ENCODE results near the gene SOWAHC. TPM values are rescaled to one million over a fixed set of nuclear protein-coding genes. Genes with fewer than 3 reads are reported as not detected.

SOWAHC gene
- polyA plus RNA-seq, 1 of the 3 experiments (the other 2 are of a cell fraction), result 2.9 TPM

DNA sequence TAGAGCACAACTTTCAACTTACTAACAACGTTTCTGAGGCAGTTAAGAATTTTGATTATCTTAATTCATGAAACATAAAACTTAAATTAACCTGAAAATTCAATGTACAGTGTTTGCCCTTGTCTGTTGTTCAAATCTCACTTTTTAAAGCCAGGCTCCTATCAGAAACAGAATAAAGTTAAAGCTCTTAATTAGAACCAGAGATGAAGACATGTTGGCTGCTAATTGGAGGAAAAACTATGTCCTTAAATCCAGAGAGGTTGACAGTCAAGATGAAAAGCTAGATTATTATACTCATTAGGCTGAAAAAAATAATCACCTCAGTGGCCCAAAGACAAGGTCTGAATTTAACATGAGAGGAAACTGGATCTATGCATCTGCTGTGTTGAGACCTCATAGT is 52.3 kb downstream of the SOWAHC start:
- Histone ChIP-seq H3K36me3 (replicated peaks in 1 of 2; ENCODE audit: control insufficient read depth in 1 of 2, insufficient read depth in 2 of 2, low read length in 1 of 2) (no peaks in the 10 kb centered on the region), H3K79me2 (ENCODE audit: insufficient read depth) (no peaks in the 10 kb centered on the region), H3K4me2 (no peak overlapping the region), H4K20me1 (ENCODE audit: insufficient read depth) (no peaks in the 10 kb centered on the region), H3K9me3 (no peaks in the 10 kb centered on the region), H3K4me1 (ENCODE audit: control insufficient read depth in 1 of 2, insufficient read depth in 2 of 2, low read depth in 1 of 2, low read length in 1 of 2) (peaks cover 0 to 20% of the 10 kb centered on the region in 2 experiments; a peak in 2 of 4 replicates), H3K27me3 (ENCODE audit: insufficient read depth) (no peaks in the 10 kb centered on the region), H2AFZ (ENCODE audit: low read depth) (no peak overlapping the region), H3K4me3 (ENCODE audit: low read depth in 2 of 2, low read length in 1 of 2) (no peak overlapping the region), H3K9ac (no peak overlapping the region), H3F3A (replicated peaks; ENCODE audit: insufficient read depth) (no peaks in the 10 kb centered on the region), H3K27ac (ENCODE audit: low read depth in 2 of 2, low read length in 1 of 2) (peak overlapping the region in 1 of 2 experiments; percentile 50; a peak in 1 of 4 replicates), H3K9me2 (no peaks in the 10 kb centered on the region)
- ChIA-PET POLR2A (no interaction called here), CTCF (interaction anchor here (1.6 kb wide), 1 partner anchor 120 kb away, joined by 5 read pairs; no protein-coding TSS in a partner anchor)
- DNase-seq, result no peak
- 8% methylated on average over 1 of the region's 1 CpG for WGBS (ENCODE audit: low lambda C conversion rate)
- TF ChIP-seq EZH2phosphoT487 (IDR thresholded peaks at IDR 0.05; ENCODE audit: borderline replicate concordance, low read depth) (no peak), TAF1 (IDR thresholded peaks at IDR 0.05; ENCODE audit: borderline replicate concordance, low read depth, low read length) (no peak), GABPA (IDR thresholded peaks at IDR 0.05; ENCODE audit: low read depth) (no peak), JUND (IDR thresholded peaks at IDR 0.05) (no peak), ELF1 (IDR thresholded peaks at IDR 0.05) (no peak), RAD21 (IDR thresholded peaks at IDR 0.05; ENCODE audit: low read length) (no peak), NFIC (IDR thresholded peaks at IDR 0.05; ENCODE audit: borderline replicate concordance) (no peak), MEF2A (IDR thresholded peaks at IDR 0.05; ENCODE audit: borderline replicate concordance, low read depth) (no peak), FOXJ3 (CRISPR knock-in tag; IDR thresholded peaks at IDR 0.05) (no peak), EP300 (IDR thresholded peaks at IDR 0.05; ENCODE audit: borderline replicate concordance in 1 of 2, low read depth in 1 of 2, low read length in 1 of 2) (peak in 1 of 2 experiments; percentile 53; a peak in 1 of 4 replicates), NRF1 (IDR thresholded peaks at IDR 0.05; ENCODE audit: low read depth, low read length) (no peak), MXI1 (IDR thresholded peaks at IDR 0.05; ENCODE audit: low read depth, low read length) (no peak), TEAD4 (IDR thresholded peaks at IDR 0.05; ENCODE audit: borderline replicate concordance, insufficient read depth) (no peak), POLR2AphosphoS5 (IDR thresholded peaks at IDR 0.05; ENCODE audit: low read depth, low read length) (no peak), SIN3A (IDR thresholded peaks at IDR 0.05; ENCODE audit: borderline replicate concordance, low read depth, low read length) (no peak), GATA2 (CRISPR knock-in tag; IDR thresholded peaks at IDR 0.05) (peak; percentile 63)
- TF ChIP-seq, protein P1, sequence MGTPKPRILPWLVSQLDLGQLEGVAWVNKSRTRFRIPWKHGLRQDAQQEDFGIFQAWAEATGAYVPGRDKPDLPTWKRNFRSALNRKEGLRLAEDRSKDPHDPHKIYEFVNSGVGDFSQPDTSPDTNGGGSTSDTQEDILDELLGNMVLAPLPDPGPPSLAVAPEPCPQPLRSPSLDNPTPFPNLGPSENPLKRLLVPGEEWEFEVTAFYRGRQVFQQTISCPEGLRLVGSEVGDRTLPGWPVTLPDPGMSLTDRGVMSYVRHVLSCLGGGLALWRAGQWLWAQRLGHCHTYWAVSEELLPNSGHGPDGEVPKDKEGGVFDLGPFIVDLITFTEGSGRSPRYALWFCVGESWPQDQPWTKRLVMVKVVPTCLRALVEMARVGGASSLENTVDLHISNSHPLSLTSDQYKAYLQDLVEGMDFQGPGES (IDR thresholded peaks at IDR 0.05; ENCODE audit: low read depth, low read length), result no peak
- TF ChIP-seq, protein P2, sequence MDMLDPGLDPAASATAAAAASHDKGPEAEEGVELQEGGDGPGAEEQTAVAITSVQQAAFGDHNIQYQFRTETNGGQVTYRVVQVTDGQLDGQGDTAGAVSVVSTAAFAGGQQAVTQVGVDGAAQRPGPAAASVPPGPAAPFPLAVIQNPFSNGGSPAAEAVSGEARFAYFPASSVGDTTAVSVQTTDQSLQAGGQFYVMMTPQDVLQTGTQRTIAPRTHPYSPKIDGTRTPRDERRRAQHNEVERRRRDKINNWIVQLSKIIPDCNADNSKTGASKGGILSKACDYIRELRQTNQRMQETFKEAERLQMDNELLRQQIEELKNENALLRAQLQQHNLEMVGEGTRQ (IDR thresholded peaks at IDR 0.05; ENCODE audit: borderline replicate concordance, low read depth, low read length), result no peak
- TF ChIP-seq, protein P3, sequence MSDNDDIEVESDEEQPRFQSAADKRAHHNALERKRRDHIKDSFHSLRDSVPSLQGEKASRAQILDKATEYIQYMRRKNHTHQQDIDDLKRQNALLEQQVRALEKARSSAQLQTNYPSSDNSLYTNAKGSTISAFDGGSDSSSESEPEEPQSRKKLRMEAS (IDR thresholded peaks at IDR 0.05; ENCODE audit: low read depth), result no peak
- TF ChIP-seq, protein P4, sequence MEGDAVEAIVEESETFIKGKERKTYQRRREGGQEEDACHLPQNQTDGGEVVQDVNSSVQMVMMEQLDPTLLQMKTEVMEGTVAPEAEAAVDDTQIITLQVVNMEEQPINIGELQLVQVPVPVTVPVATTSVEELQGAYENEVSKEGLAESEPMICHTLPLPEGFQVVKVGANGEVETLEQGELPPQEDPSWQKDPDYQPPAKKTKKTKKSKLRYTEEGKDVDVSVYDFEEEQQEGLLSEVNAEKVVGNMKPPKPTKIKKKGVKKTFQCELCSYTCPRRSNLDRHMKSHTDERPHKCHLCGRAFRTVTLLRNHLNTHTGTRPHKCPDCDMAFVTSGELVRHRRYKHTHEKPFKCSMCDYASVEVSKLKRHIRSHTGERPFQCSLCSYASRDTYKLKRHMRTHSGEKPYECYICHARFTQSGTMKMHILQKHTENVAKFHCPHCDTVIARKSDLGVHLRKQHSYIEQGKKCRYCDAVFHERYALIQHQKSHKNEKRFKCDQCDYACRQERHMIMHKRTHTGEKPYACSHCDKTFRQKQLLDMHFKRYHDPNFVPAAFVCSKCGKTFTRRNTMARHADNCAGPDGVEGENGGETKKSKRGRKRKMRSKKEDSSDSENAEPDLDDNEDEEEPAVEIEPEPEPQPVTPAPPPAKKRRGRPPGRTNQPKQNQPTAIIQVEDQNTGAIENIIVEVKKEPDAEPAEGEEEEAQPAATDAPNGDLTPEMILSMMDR (IDR thresholded peaks at IDR 0.05), result no peak
- TF ChIP-seq, protein P5, sequence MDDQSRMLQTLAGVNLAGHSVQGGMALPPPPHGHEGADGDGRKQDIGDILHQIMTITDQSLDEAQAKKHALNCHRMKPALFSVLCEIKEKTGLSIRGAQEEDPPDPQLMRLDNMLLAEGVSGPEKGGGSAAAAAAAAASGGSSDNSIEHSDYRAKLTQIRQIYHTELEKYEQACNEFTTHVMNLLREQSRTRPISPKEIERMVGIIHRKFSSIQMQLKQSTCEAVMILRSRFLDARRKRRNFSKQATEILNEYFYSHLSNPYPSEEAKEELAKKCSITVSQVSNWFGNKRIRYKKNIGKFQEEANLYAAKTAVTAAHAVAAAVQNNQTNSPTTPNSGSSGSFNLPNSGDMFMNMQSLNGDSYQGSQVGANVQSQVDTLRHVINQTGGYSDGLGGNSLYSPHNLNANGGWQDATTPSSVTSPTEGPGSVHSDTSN (IDR thresholded peaks at IDR 0.05), result no peak
- TF ChIP-seq, protein P6, sequence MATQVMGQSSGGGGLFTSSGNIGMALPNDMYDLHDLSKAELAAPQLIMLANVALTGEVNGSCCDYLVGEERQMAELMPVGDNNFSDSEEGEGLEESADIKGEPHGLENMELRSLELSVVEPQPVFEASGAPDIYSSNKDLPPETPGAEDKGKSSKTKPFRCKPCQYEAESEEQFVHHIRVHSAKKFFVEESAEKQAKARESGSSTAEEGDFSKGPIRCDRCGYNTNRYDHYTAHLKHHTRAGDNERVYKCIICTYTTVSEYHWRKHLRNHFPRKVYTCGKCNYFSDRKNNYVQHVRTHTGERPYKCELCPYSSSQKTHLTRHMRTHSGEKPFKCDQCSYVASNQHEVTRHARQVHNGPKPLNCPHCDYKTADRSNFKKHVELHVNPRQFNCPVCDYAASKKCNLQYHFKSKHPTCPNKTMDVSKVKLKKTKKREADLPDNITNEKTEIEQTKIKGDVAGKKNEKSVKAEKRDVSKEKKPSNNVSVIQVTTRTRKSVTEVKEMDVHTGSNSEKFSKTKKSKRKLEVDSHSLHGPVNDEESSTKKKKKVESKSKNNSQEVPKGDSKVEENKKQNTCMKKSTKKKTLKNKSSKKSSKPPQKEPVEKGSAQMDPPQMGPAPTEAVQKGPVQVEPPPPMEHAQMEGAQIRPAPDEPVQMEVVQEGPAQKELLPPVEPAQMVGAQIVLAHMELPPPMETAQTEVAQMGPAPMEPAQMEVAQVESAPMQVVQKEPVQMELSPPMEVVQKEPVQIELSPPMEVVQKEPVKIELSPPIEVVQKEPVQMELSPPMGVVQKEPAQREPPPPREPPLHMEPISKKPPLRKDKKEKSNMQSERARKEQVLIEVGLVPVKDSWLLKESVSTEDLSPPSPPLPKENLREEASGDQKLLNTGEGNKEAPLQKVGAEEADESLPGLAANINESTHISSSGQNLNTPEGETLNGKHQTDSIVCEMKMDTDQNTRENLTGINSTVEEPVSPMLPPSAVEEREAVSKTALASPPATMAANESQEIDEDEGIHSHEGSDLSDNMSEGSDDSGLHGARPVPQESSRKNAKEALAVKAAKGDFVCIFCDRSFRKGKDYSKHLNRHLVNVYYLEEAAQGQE (IDR thresholded peaks at IDR 0.05; ENCODE audit: low read depth, low read length), result no peak
- TF ChIP-seq, protein P7, sequence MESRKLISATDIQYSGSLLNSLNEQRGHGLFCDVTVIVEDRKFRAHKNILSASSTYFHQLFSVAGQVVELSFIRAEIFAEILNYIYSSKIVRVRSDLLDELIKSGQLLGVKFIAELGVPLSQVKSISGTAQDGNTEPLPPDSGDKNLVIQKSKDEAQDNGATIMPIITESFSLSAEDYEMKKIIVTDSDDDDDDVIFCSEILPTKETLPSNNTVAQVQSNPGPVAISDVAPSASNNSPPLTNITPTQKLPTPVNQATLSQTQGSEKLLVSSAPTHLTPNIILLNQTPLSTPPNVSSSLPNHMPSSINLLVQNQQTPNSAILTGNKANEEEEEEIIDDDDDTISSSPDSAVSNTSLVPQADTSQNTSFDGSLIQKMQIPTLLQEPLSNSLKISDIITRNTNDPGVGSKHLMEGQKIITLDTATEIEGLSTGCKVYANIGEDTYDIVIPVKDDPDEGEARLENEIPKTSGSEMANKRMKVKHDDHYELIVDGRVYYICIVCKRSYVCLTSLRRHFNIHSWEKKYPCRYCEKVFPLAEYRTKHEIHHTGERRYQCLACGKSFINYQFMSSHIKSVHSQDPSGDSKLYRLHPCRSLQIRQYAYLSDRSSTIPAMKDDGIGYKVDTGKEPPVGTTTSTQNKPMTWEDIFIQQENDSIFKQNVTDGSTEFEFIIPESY (IDR thresholded peaks at IDR 0.05; ENCODE audit: borderline replicate concordance, low read depth), result no peak
